Measurements from ENCODE around the gene EHBP1.

DNA sequence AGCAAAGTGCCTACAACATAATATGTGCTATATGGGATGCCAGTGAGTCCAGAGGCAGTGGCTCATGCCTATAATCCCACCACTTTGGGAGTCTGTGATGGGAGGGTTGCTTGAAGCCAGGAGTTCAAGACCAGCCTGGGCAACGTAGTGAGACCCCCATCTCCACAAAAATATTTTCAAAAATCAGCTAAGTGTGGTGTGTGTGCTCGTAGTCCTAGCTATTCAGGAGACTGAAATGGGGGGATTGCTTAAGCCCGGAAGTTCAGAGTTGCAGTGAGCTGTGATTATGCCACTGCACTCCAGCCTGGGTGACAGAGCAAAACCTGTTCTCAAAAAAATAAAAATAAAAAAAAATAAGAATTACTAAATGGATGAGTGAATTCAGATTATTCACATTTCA is 368.5 kb downstream of the EHBP1 start:
- TF ChIP-seq POLR2AphosphoS5 (IDR thresholded peaks at IDR 0.05; ENCODE audit: low read depth) (no peak), EZH2 (IDR thresholded peaks at IDR 0.05; ENCODE audit: low read depth, unreplicated experiment) (no peak), EZH2phosphoT487 (IDR thresholded peaks at IDR 0.05; ENCODE audit: unreplicated experiment) (no peak), CREB1 (CRISPR knock-in tag; IDR thresholded peaks at IDR 0.05; ENCODE audit: low read depth) (no peak), ZNF331 (CRISPR knock-in tag; IDR thresholded peaks at IDR 0.05; ENCODE audit: low read depth) (no peak), ZNF114 (CRISPR knock-in tag; IDR thresholded peaks at IDR 0.05) (no peak), ETS1 (IDR thresholded peaks at IDR 0.05) (no peak), ZNF462 (CRISPR knock-in tag; IDR thresholded peaks at IDR 0.05) (no peak)
- TF ChIP-seq, protein P1, sequence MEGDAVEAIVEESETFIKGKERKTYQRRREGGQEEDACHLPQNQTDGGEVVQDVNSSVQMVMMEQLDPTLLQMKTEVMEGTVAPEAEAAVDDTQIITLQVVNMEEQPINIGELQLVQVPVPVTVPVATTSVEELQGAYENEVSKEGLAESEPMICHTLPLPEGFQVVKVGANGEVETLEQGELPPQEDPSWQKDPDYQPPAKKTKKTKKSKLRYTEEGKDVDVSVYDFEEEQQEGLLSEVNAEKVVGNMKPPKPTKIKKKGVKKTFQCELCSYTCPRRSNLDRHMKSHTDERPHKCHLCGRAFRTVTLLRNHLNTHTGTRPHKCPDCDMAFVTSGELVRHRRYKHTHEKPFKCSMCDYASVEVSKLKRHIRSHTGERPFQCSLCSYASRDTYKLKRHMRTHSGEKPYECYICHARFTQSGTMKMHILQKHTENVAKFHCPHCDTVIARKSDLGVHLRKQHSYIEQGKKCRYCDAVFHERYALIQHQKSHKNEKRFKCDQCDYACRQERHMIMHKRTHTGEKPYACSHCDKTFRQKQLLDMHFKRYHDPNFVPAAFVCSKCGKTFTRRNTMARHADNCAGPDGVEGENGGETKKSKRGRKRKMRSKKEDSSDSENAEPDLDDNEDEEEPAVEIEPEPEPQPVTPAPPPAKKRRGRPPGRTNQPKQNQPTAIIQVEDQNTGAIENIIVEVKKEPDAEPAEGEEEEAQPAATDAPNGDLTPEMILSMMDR (conservative IDR thresholded peaks at IDR 0.05; ENCODE audit: low read depth in 2 of 2): no peak
- TF ChIP-seq, protein P2, sequence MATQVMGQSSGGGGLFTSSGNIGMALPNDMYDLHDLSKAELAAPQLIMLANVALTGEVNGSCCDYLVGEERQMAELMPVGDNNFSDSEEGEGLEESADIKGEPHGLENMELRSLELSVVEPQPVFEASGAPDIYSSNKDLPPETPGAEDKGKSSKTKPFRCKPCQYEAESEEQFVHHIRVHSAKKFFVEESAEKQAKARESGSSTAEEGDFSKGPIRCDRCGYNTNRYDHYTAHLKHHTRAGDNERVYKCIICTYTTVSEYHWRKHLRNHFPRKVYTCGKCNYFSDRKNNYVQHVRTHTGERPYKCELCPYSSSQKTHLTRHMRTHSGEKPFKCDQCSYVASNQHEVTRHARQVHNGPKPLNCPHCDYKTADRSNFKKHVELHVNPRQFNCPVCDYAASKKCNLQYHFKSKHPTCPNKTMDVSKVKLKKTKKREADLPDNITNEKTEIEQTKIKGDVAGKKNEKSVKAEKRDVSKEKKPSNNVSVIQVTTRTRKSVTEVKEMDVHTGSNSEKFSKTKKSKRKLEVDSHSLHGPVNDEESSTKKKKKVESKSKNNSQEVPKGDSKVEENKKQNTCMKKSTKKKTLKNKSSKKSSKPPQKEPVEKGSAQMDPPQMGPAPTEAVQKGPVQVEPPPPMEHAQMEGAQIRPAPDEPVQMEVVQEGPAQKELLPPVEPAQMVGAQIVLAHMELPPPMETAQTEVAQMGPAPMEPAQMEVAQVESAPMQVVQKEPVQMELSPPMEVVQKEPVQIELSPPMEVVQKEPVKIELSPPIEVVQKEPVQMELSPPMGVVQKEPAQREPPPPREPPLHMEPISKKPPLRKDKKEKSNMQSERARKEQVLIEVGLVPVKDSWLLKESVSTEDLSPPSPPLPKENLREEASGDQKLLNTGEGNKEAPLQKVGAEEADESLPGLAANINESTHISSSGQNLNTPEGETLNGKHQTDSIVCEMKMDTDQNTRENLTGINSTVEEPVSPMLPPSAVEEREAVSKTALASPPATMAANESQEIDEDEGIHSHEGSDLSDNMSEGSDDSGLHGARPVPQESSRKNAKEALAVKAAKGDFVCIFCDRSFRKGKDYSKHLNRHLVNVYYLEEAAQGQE (IDR thresholded peaks at IDR 0.05; ENCODE audit: unreplicated experiment): no peak

Measured in GM23338 (cell line).